Upper lobe of left lung (tissue), 6 donors: ENCODE results near the gene RMDN3. TPM values are rescaled to one million over a fixed set of nuclear protein-coding genes. Genes with fewer than 3 reads are reported as not detected.
A peak's percentile ranks its signal among the peaks of the same experiment; 100 is the strongest.

Experiments used
- ATAC-seq, 2 donors: fragments of 200-7000 bp; cut with Tn5 transposase; one replicate each; pipeline ENCODE4 v1.9.1; 2022; ENCODE audit warnings: mild to moderate bottlenecking in 2 of 2, moderate library complexity in 2 of 2; ENCODE audit not compliant: low FRiP score in 2 of 2
- DNase-seq, 2 donors: peaks; one replicate each; pipeline ENCODE4 v3.0.0-alpha.2; 2019 to 2020
- H3K27ac ChIP-seq, 4 donors: fragments of 200-600 bp; sonication (generic); one replicate each; pipeline ENCODE4 v1.5.1; 2016 to 2019
- H3K27me3 ChIP-seq, 4 donors: fragments of 200-600 bp; sonication (generic); one replicate each; pipeline ENCODE4 v1.5.1; 2017 to 2019
- H3K36me3 ChIP-seq, 4 donors: fragments of 200-600 bp; sonication (generic); one replicate each; pipeline ENCODE4 v1.5.1; 2016 to 2019
- H3K4me1 ChIP-seq, 4 donors: fragments of 200-600 bp; sonication (generic); one replicate each; pipeline ENCODE4 v1.5.1; 2018 to 2019
- H3K4me3 ChIP-seq, 4 donors: fragments of 200-600 bp; sonication (generic); one replicate each; pipeline ENCODE4 v1.5.1; 2017 to 2019; ENCODE audit warnings: mild to moderate bottlenecking in 2 of 4, moderate library complexity in 1 of 4
- H3K9me3 ChIP-seq, 4 donors: fragments of 200-600 bp; sonication (generic); one replicate each; pipeline ENCODE4 v1.5.1; 2018 to 2019
- CTCF ChIP-seq, 6 experiments: fragments of 450-650 bp in 4 of 6; fragments of 200-600 bp in 2 of 6; sonication (generic) in 2 of 6; IDR thresholded peaks; one replicate each; pipeline ENCODE4 v1.5.1; 2016 to 2019; ENCODE audit warnings: antibody characterized with exemption in 6 of 6
- EP300 ChIP-seq, 4 donors: sonication (generic); formaldehyde crosslinking; IDR thresholded peaks; one replicate each; pipeline ENCODE4 v1.5.1; 2017; ENCODE audit warnings: antibody characterized with exemption in 4 of 4, control low read depth in 2 of 4
- POLR2A ChIP-seq, 4 donors: fragments of 450-650 bp; IDR thresholded peaks; one replicate each; pipeline ENCODE4 v1.5.1; 2016 to 2017; ENCODE audit warnings: antibody characterized with exemption in 4 of 4, mild to moderate bottlenecking in 2 of 4
- POLR2AphosphoS5 ChIP-seq, 2 donors: sonication (generic); formaldehyde crosslinking; IDR thresholded peaks; one replicate each; pipeline ENCODE4 v1.5.1; 2017; ENCODE audit warnings: antibody characterized with exemption in 2 of 2
- WGBS, 2 donors: methylation state at CpG; one replicate each; pipeline ENCODE4 v1.1.5; 2017 to 2018; 5-methylcytosine and 5-hydroxymethylcytosine counted together
- total RNA-seq, 6 donors: library from RNA; depleted of rRNA in 4 of 6; stranded (reverse); fragments of >200 nt in 4 of 6; gene quantifications; one replicate each; pipeline versions ENCODE4 v1.1.0 to v1.2.1, GENCODE V29; 2016 to 2021
- donor health status: DM: no; HTN: no; CAD: no; lungs with moderate emphysema.
- donor health status: DM: no; HTN: yes; CAD: no; lungs with severe emphysema.

The RMDN3 gene
- total RNA-seq, 6 donors from 2014 or later: 57.3 to 123 (median 105) TPM

GRCh38 chr15:40771242-40771641, 16.2 kb upstream of the RMDN3 start:
- DNase-seq (no peak), ATAC-seq (no peak)
- H3K27ac ChIP-seq: peak overlapping the region in 2 of 4 donors; percentile 75 to 81
- TF ChIP-seq POLR2A (IDR thresholded peaks at IDR 0.05): no peak
- TF ChIP-seq EP300 (IDR thresholded peaks at IDR 0.05): no peak
- TF ChIP-seq POLR2AphosphoS5 (IDR thresholded peaks at IDR 0.05): no peak
- TF ChIP-seq CTCF (IDR thresholded peaks at IDR 0.05): no peak
- H3K4me3 ChIP-seq: no peak overlapping the region
- H3K9me3 ChIP-seq: no peaks in the 10 kb centered on the region
- H3K27me3 ChIP-seq: no peaks in the 10 kb centered on the region
- peaks cover 5 to 79% (median 58%) of the 10 kb centered on the region in 4 donors for H3K36me3 ChIP-seq
- H3K4me1 ChIP-seq: peaks cover 11 to 41% (median 26%) of the 10 kb centered on the region in 4 donors
- WGBS, 2 donors: 93 to 94% methylated on average over 5 of the region's 5 CpGs

- Histone ChIP-seq H3K4me3 (peak overlapping the region in 1 of 4 donors; percentile 4), H3K4me1 (peaks cover 15 to 49% (median 32%) of the 10 kb centered on the region in 4 donors), H3K27me3 (no peaks in the 10 kb centered on the region), H3K27ac (peak overlapping the region; percentile 54 to 81 (median 68)), H3K36me3 (peaks cover 2 to 69% (median 48%) of the 10 kb centered on the region in 4 donors), H3K9me3 (no peaks in the 10 kb centered on the region)
- peak; percentile 56 to 85 for DNase-seq
- 86% methylated on average over 17 of the region's 17 CpGs; no CpG with 5 or more reads in 1 of the 2 donors for WGBS, 2 donors
- TF ChIP-seq POLR2A (IDR thresholded peaks at IDR 0.05) (no peak), EP300 (IDR thresholded peaks at IDR 0.05) (no peak), CTCF (IDR thresholded peaks at IDR 0.05) (no peak), POLR2AphosphoS5 (IDR thresholded peaks at IDR 0.05) (no peak)
- no peak for ATAC-seq
Observed at GRCh38 chr15:40770147-40770721, 15.2 kb upstream of the RMDN3 start.

GRCh38 chr15:40769274-40770146, 14.5 kb upstream of the RMDN3 start, which contains the start of gene C15orf62:
Gene C15orf62 (plus strand): TSS chr15:40769980. CDS start chr15:40770496, 516 bp downstream.
- WGBS, 2 donors: 51 to 63% methylated on average over 20 to 28 of the region's 28 CpGs
- H3K4me3 ChIP-seq: peak within 1 kb of the TSS in 2 of 4 donors; percentile 4 to 16
- no peaks in the 10 kb centered on the region for H3K9me3 ChIP-seq
- no peaks in the 10 kb centered on the region for H3K27me3 ChIP-seq
- ATAC-seq (peak; percentile 12 to 70), DNase-seq (peak; percentile 78 to 79)
- peak within 1 kb of the TSS; percentile 54 to 81 (median 68) for H3K27ac ChIP-seq
- H3K36me3 ChIP-seq: peaks cover 0 to 62% (median 41%) of the 10 kb centered on the region in 4 donors
- H3K4me1 ChIP-seq: peaks cover 21 to 57% (median 40%) of the 10 kb centered on the region in 4 donors
- TF ChIP-seq POLR2AphosphoS5 (IDR thresholded peaks at IDR 0.05) (no peak), EP300 (IDR thresholded peaks at IDR 0.05) (no peak), POLR2A (IDR thresholded peaks at IDR 0.05) (peak in 1 of 4 donors; percentile 33), CTCF (IDR thresholded peaks at IDR 0.05) (no peak)

- TF ChIP-seq CTCF (IDR thresholded peaks at IDR 0.05) (no peak), EP300 (IDR thresholded peaks at IDR 0.05) (no peak), POLR2A (IDR thresholded peaks at IDR 0.05) (no peak), POLR2AphosphoS5 (IDR thresholded peaks at IDR 0.05) (no peak)
- no peak for ATAC-seq
- Histone ChIP-seq H3K27me3 (no peaks in the 10 kb centered on the region), H3K4me3 (peak overlapping the region in 1 of 4 donors; percentile 16), H3K36me3 (peaks cover 0 to 53% (median 32%) of the 10 kb centered on the region in 4 donors), H3K9me3 (no peaks in the 10 kb centered on the region), H3K4me1 (peaks cover 24 to 65% (median 42%) of the 10 kb centered on the region in 4 donors), H3K27ac (peak overlapping the region; percentile 54 to 81 (median 68))
- no peak for DNase-seq
- WGBS, 2 donors: 65 to 70% methylated on average over 14 to 21 of the region's 21 CpGs
Observed at GRCh38 chr15:40768521-40769273, 13.6 kb upstream of the RMDN3 start.
